PC-3 (cell line): ENCODE measurements around the gene ANKDD1B. TPM values are rescaled to one million over a fixed set of nuclear protein-coding genes. Genes with fewer than 3 reads are reported as not detected.
"Not testable (repeated sequence)": the region's sequence is repeated elsewhere in the genome, so short reads cannot be mapped to it uniquely, and the experiment has no call there.

Experiments used
- ATAC-seq: fragments of 200-7000 bp; cut with Tn5 transposase; 2 replicates; pipeline ENCODE4 v1.9.1; 2020; ENCODE audit warnings: mild to moderate bottlenecking, moderate library complexity
- BruUV-seq: library from RNA; stranded (reverse); fragments of 400-500 nt; replicated peaks from 2 replicates; lab custom pipeline; 2021; lab: Mats Ljungman, UMichigan
- CTCF ChIA-PET: fragments of 300-600 bp; sonication (Branson Sonifier 250); formaldehyde crosslinking; loops from one replicate; lab custom pipeline; 2022; ENCODE audit warnings: antibody characterized with exemption; lab: Charles Lee
- POLR2A ChIA-PET: fragments of 300-600 bp; sonication (Branson Sonifier 250); formaldehyde crosslinking; loops from one replicate; lab custom pipeline; 2022; ENCODE audit warnings: antibody characterized with exemption; ENCODE audit not compliant: unreplicated experiment; lab: Charles Lee
- DNase-seq: peaks from one replicate; pipeline ENCODE4 v3.0.0-alpha.2; 2015
- H2AFZ ChIP-seq: fragments of 300-600 bp; sonication (generic); 2 replicates; pipeline ENCODE4 v1.6.0; 2016; ENCODE audit warnings: antibody characterized with exemption, low read length
- H3F3A ChIP-seq: fragments of 300-600 bp; sonication (generic); one replicate; pipeline ENCODE4 v1.6.0; 2017; ENCODE audit warnings: antibody characterized with exemption, low read length, control low read depth, mild to moderate bottlenecking; ENCODE audit not compliant: unreplicated experiment
- H3K27ac ChIP-seq: fragments of 300-600 bp; sonication (generic); 2 replicates; pipeline ENCODE4 v1.5.1; 2016; ENCODE audit warnings: mild to moderate bottlenecking, low read length
- H3K27me3 ChIP-seq: fragments of 300-600 bp; sonication (generic); 2 replicates; pipeline ENCODE4 v1.6.1; 2016; ENCODE audit warnings: low read length, mixed read lengths
- H3K36me3 ChIP-seq: fragments of 300-600 bp; sonication (generic); 2 replicates; pipeline ENCODE4 v1.6.1; 2016; ENCODE audit warnings: low read depth, mixed run types, low read length, mixed read lengths
- H3K4me1 ChIP-seq: fragments of 300-600 bp; sonication (generic); 2 replicates; pipeline ENCODE4 v1.5.1; 2016; ENCODE audit warnings: low read length; ENCODE audit not compliant: insufficient read depth
- H3K4me2 ChIP-seq: fragments of 300-600 bp; sonication (generic); 2 replicates; pipeline ENCODE4 v1.6.0; 2016; ENCODE audit warnings: low read length
- H3K4me3 ChIP-seq: fragments of 300-600 bp; sonication (generic); 2 replicates; pipeline ENCODE4 v1.5.1; 2016; ENCODE audit warnings: mild to moderate bottlenecking, low read length, mixed read lengths
- H3K79me2 ChIP-seq: fragments of 300-600 bp; sonication (generic); 2 replicates; pipeline ENCODE4 v1.6.1; 2017; ENCODE audit warnings: low read length, mixed read lengths
- H3K9ac ChIP-seq: fragments of 300-600 bp; sonication (generic); 2 replicates; pipeline ENCODE4 v1.6.0; 2016; ENCODE audit warnings: mild to moderate bottlenecking, low read length
- H3K9me2 ChIP-seq: fragments of 300-600 bp; sonication (generic); replicated peaks from 2 replicates; pipeline ENCODE4 v1.6.1; 2016; ENCODE audit warnings: mixed run types, low read length, mixed read lengths
- H3K9me3 ChIP-seq: fragments of 300-600 bp; sonication (generic); 2 replicates; pipeline ENCODE4 v1.6.1; 2016; ENCODE audit warnings: low read length, mixed read lengths
- H4K20me1 ChIP-seq: fragments of 300-600 bp; sonication (generic); 2 replicates; pipeline ENCODE4 v1.6.1; 2016; ENCODE audit warnings: low read length, mixed read lengths
- EZH2 ChIP-seq: fragments of 300-600 bp; sonication (generic); IDR thresholded peaks from one replicate; pipeline ENCODE4 v1.6.1; 2017; ENCODE audit warnings: antibody characterized with exemption, mild to moderate bottlenecking, low read length; ENCODE audit not compliant: unreplicated experiment
- EZH2phosphoT487 ChIP-seq: fragments of 300-600 bp; sonication (generic); IDR thresholded peaks from 2 replicates; pipeline ENCODE4 v1.6.1; 2018; ENCODE audit warnings: mild to moderate bottlenecking, antibody characterized with exemption, low read length, borderline replicate concordance
- intact Hi-C: fragments of 100-400 bp; cut with micrococcal nuclease; formaldehyde crosslinking; loops from 2 replicates; pipeline ENCODE4 v1.9.0; 2023
- total RNA-seq: library from RNA; depleted of rRNA; stranded (reverse); fragments of >200 nt; gene quantifications from 2 replicates; pipeline ENCODE4 v1.2.3, GENCODE V29; 2014
- TF ChIP-seq, protein P1 (sequence below): fragments of 300-600 bp; sonication (generic); conservative IDR thresholded peaks from 2 replicates; pipeline ENCODE4 v1.5.1; 2017; ENCODE audit warnings: antibody characterized with exemption, low read depth, mild to moderate bottlenecking, low read length

ANKDD1B gene
- total RNA-seq, 1 experiment from 2014 or later = 0.04 TPM

DNA sequence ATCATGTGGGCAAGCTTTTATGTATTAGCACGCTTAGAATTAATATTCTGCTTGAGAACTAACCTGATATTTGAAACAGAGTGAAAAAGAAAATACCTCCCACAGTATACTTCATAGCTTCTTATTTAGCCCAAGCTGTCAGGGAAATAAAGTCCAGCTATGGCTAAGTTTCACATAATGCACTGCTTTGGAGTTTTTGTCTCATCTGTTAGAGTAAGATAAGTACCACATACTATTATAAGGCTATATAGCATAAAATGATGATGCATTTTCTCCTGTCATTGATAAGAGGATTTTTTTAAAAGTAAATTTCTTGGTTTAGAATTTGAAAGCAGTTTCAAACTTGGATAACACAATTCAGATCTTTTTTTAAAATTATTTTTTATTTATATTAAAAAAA, 2.4 kb upstream of the ANKDD1B start:
- CTCF ChIA-PET = no interaction called here
- Histone ChIP-seq H3K9me3 (no peaks in the 10 kb centered on the region), H3K27me3 (no peaks in the 10 kb centered on the region), H3K27ac (no peak overlapping the region), H3K36me3 (no peaks in the 10 kb centered on the region), H2AFZ (no peak overlapping the region), H3K9me2 (no peaks in the 10 kb centered on the region), H3K79me2 (no peaks in the 10 kb centered on the region; the same call in 1 of the 2 replicates), H3K4me1 (peaks cover 24% of the 10 kb centered on the region), H3K4me2 (no peak overlapping the region), H3F3A (no peaks in the 10 kb centered on the region), H3K9ac (no peak overlapping the region), H3K4me3 (no peak overlapping the region), H4K20me1 (no peaks in the 10 kb centered on the region)
- intact Hi-C loops = no loop called here
- no TSS peak for BruUV-seq
- POLR2A ChIA-PET = no interaction called here
- DNase-seq (no peak), ATAC-seq (no peak)
- TF ChIP-seq, protein P1, sequence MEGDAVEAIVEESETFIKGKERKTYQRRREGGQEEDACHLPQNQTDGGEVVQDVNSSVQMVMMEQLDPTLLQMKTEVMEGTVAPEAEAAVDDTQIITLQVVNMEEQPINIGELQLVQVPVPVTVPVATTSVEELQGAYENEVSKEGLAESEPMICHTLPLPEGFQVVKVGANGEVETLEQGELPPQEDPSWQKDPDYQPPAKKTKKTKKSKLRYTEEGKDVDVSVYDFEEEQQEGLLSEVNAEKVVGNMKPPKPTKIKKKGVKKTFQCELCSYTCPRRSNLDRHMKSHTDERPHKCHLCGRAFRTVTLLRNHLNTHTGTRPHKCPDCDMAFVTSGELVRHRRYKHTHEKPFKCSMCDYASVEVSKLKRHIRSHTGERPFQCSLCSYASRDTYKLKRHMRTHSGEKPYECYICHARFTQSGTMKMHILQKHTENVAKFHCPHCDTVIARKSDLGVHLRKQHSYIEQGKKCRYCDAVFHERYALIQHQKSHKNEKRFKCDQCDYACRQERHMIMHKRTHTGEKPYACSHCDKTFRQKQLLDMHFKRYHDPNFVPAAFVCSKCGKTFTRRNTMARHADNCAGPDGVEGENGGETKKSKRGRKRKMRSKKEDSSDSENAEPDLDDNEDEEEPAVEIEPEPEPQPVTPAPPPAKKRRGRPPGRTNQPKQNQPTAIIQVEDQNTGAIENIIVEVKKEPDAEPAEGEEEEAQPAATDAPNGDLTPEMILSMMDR = no peak
- no peak for TF ChIP-seq EZH2
- TF ChIP-seq EZH2phosphoT487 = no peak

DNA sequence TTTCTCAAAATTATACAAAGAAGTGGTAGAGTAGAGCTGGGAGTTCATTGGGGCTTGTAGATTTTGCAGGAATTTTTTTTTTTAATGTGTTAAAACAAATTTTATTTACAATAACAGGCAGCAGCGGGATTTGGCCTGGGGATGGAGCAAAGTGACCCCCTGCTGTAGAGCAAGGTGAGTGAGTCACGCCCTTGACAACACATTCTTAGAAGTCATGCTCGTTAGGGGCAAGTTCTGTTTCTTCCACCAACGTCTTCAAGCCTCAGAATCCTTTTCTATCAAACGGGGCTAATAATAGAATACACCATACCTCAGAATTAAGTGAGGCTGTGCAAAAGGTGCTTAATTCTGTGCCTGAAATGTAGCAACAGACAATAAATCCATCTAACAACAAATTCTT, 1.1 kb upstream of the ANKDD1B start:
- no peak overlapping the region for H3K4me3 ChIP-seq
- no peaks in the 10 kb centered on the region; the same call in 1 of the 2 replicates for H3K79me2 ChIP-seq
- CTCF ChIA-PET = no interaction called here
- H3K9me3 ChIP-seq = no peaks in the 10 kb centered on the region
- no TSS peak for BruUV-seq
- H3K9ac ChIP-seq = no peak overlapping the region
- DNase-seq (peak; percentile 6), ATAC-seq (no peak)
- no peak for TF ChIP-seq EZH2phosphoT487
- TF ChIP-seq, protein P1 = no peak
- no peak for TF ChIP-seq EZH2
- peaks cover 35% of the 10 kb centered on the region for H3K4me1 ChIP-seq
- no peaks in the 10 kb centered on the region for H3K27me3 ChIP-seq
- H3K27ac ChIP-seq = no peak overlapping the region
- intact Hi-C loops = no loop called here
- H3F3A ChIP-seq = no peaks in the 10 kb centered on the region
- POLR2A ChIA-PET = no interaction called here
- no peaks in the 10 kb centered on the region; the same call in 1 of the 2 replicates for H3K36me3 ChIP-seq
- H4K20me1 ChIP-seq = no peaks in the 10 kb centered on the region
- H3K9me2 ChIP-seq = no peaks in the 10 kb centered on the region
- peak overlapping the region; percentile 95 for H3K4me2 ChIP-seq
- H2AFZ ChIP-seq = no peak overlapping the region

DNA sequence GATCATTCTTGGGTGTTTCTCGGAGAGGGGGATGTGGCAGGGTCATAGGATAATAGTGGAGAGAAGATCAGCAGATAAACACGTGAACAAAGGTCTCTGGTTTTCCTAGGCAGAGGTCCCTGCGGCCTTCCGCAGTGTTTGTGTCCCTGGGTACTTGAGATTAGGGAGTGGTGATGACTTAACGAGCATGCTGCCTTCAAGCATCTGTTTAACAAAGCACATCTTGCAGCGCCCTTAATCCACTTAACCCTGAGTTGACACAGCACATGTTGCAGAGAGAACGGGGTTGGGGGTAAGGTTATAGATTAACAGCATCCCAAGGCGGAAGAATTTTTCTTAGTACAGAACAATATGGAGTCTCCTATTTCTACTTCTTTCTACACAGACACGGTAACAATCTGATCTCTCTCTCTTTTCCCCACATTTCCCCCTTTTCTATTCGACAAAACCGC, 368 bp upstream of the ANKDD1B start:
- H3K36me3 ChIP-seq, H3K79me2 ChIP-seq, H3K9me2 ChIP-seq, ATAC-seq, H4K20me1 ChIP-seq, intact Hi-C loops, CTCF ChIA-PET, DNase-seq, H3K27me3 ChIP-seq, H3F3A ChIP-seq, POLR2A ChIA-PET, H3K9me3 ChIP-seq: not testable (repeated sequence)
- Histone ChIP-seq H3K4me1 (peaks cover 35% of the 10 kb centered on the region), H3K4me3 (peak overlapping the region; percentile 68), H2AFZ (peak overlapping the region; percentile 68), H3K9ac (peak overlapping the region; percentile 92), H3K27ac (peak overlapping the region; percentile 90), H3K4me2 (peak overlapping the region; percentile 95)
- BruUV-seq = TSS peak; percentile 72
